K562 (cell line): ENCODE results near the gene CRKL. TPM values are rescaled to one million over a fixed set of nuclear protein-coding genes. Genes with fewer than 3 reads are reported as not detected.

Source experiments
- GTF2E2 ChIP-seq: fragments of 200-800 bp; sonication (Bioruptor generic); IDR thresholded peaks from 2 replicates; pipeline ENCODE4 v1.6.1; 2016; ENCODE audit warnings: missing genetic modification characterization, missing compliant biosample characterization
- NFIX ChIP-seq: fragments of 250-450 bp; sonication (Bioruptor Pico); IDR thresholded peaks from 2 replicates; pipeline ENCODE4 v1.4.0; 2020; ENCODE audit warnings: low read depth, mild to moderate bottlenecking, moderate library complexity
- SIN3B ChIP-seq: fragments of 450-650 bp; IDR thresholded peaks from 2 replicates; pipeline ENCODE4 v1.6.1; 2017; ENCODE audit warnings: low read depth, mild to moderate bottlenecking, moderate library complexity
- TSC22D4 ChIP-seq: fragments of 450-650 bp; IDR thresholded peaks from 2 replicates; pipeline ENCODE4 v1.6.1; 2016; ENCODE audit warnings: missing genetic modification characterization, missing biosample characterization, control low read depth
- polyA plus RNA-seq, 8 experiments: library from polyadenylated mRNA; depleted of rRNA in 4 of 8; stranded (reverse) in 5 of 8; unstranded in 3 of 8; fragments of >200 nt; fragmentation: Nextera tagmentation in 2 of 8; fragmentation: Illumina TruSeq in 1 of 8; extraction: Ambion mirVana in 2 of 8; extraction: Trizol in 1 of 8; gene quantifications; 2 replicates each; pipeline versions ENCODE4 v1.2.1 to v1.2.3, GENCODE V29; 2011 to 2014; ENCODE audit warnings: inconsistent platforms in 1 of 8, missing spikeins in 1 of 8
- total RNA-seq, 7 experiments: library from RNA; depleted of rRNA in 6 of 7; stranded (reverse); fragments of >200 nt in 6 of 7; fragmentation: Illumina TruSeq in 2 of 7; extraction: Trizol in 2 of 7; gene quantifications; 2 replicates each; pipeline versions ENCODE4 v1.2.1 to v1.2.3, GENCODE V29; 2011 to 2021; ENCODE audit warnings: low replicate concordance in 1 of 7
- TF ChIP-seq, protein P1 (sequence below): fragments of 250-450 bp; sonication (Bioruptor Pico); IDR thresholded peaks from 2 replicates; pipeline ENCODE4 v1.9.0; 2021; ENCODE audit warnings: mild to moderate bottlenecking
- TF ChIP-seq, protein P2 (sequence below): fragments of 250-450 bp; sonication (Bioruptor Pico); IDR thresholded peaks from 2 replicates; pipeline ENCODE4 v1.4.0; 2020

CRKL gene
- total and polyA plus RNA-seq, 9 of the 15 experiments (the other 6 are each of a cell fraction or from before 2014, with no cell fraction given) = 100 to 263 (median 124) TPM

DNA sequence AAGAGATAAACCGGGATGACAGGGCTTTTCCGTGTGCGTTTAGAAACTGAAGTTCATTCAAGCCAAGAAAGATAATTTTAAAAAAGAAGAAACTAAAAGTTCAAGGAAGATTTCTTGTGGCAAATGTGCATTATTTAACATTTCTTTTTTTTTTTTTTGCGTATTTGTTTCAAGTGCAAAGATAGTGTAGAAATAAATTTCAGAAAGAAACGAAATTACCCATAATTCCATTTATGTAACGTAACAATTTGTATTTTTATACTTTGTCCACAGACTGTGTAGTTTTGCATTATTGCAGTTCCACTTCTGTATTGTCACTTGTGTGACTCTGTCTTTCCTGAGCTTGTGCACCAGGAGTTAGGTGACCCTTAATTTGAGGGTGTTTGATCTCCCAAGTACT, 34.4 kb upstream of the CRKL start (continued):
- TF ChIP-seq NFIX (CRISPR knock-in tag) (peak; percentile 26; the same call in 1 of the 2 replicates), TSC22D4 (tag) (no peak), GTF2E2 (no peak), SIN3B (no peak)
- TF ChIP-seq, protein P1, sequence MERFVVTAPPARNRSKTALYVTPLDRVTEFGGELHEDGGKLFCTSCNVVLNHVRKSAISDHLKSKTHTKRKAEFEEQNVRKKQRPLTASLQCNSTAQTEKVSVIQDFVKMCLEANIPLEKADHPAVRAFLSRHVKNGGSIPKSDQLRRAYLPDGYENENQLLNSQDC (CRISPR knock-in tag) = no peak
- TF ChIP-seq, protein P2, sequence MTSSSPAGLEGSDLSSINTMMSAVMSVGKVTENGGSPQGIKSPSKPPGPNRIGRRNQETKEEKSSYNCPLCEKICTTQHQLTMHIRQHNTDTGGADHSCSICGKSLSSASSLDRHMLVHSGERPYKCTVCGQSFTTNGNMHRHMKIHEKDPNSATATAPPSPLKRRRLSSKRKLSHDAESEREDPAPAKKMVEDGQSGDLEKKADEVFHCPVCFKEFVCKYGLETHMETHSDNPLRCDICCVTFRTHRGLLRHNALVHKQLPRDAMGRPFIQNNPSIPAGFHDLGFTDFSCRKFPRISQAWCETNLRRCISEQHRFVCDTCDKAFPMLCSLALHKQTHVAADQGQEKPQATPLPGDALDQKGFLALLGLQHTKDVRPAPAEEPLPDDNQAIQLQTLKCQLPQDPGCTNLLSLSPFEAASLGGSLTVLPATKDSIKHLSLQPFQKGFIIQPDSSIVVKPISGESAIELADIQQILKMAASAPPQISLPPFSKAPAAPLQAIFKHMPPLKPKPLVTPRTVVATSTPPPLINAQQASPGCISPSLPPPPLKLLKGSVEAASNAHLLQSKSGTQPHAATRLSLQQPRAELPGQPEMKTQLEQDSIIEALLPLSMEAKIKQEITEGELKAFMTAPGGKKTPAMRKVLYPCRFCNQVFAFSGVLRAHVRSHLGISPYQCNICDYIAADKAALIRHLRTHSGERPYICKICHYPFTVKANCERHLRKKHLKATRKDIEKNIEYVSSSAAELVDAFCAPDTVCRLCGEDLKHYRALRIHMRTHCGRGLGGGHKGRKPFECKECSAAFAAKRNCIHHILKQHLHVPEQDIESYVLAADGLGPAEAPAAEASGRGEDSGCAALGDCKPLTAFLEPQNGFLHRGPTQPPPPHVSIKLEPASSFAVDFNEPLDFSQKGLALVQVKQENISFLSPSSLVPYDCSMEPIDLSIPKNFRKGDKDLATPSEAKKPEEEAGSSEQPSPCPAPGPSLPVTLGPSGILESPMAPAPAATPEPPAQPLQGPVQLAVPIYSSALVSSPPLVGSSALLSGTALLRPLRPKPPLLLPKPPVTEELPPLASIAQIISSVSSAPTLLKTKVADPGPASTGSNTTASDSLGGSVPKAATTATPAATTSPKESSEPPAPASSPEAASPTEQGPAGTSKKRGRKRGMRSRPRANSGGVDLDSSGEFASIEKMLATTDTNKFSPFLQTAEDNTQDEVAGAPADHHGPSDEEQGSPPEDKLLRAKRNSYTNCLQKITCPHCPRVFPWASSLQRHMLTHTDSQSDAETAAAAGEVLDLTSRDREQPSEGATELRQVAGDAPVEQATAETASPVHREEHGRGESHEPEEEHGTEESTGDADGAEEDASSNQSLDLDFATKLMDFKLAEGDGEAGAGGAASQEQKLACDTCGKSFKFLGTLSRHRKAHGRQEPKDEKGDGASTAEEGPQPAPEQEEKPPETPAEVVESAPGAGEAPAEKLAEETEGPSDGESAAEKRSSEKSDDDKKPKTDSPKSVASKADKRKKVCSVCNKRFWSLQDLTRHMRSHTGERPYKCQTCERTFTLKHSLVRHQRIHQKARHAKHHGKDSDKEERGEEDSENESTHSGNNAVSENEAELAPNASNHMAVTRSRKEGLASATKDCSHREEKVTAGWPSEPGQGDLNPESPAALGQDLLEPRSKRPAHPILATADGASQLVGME (CRISPR knock-in tag) = no peak
